GM12872 (cell line): Measurements from ENCODE around the gene BMF.
A peak's percentile ranks its signal among the peaks of the same experiment; 100 is the strongest.

Experiments used
- TF ChIP-seq, protein P1 (sequence below): IDR thresholded peaks from 3 replicates; pipeline ENCODE4 v1.5.1; 2011; ENCODE audit warnings: low read depth, mild to moderate bottlenecking, low read length, moderate library complexity; ENCODE audit not compliant: insufficient read depth

Gene BMF

GRCh38 chr15:40114218-40114617 is 5.5 kb upstream of the BMF start:
- TF ChIP-seq, protein P1, sequence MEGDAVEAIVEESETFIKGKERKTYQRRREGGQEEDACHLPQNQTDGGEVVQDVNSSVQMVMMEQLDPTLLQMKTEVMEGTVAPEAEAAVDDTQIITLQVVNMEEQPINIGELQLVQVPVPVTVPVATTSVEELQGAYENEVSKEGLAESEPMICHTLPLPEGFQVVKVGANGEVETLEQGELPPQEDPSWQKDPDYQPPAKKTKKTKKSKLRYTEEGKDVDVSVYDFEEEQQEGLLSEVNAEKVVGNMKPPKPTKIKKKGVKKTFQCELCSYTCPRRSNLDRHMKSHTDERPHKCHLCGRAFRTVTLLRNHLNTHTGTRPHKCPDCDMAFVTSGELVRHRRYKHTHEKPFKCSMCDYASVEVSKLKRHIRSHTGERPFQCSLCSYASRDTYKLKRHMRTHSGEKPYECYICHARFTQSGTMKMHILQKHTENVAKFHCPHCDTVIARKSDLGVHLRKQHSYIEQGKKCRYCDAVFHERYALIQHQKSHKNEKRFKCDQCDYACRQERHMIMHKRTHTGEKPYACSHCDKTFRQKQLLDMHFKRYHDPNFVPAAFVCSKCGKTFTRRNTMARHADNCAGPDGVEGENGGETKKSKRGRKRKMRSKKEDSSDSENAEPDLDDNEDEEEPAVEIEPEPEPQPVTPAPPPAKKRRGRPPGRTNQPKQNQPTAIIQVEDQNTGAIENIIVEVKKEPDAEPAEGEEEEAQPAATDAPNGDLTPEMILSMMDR: no peak

DNA sequence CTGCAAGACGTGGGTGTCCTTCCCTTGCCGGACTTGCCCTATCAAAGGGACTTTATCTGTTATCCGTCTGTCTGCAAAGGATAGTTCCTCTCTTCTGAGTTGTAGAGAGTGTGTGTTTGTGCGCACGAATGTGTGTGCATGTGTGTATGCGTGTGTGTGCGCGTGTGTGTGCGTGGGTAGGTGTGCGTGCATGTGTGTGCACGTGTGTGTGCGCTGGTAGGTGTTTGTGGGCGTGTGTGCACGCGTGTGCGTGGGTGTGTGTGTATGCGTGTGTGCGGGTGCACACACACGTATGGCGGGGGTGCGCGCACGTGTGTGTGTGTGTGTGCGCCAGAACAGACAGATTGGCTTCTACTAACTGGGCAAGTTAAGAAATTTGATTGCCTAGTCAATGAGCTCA is 4.1 kb upstream of the BMF start:
- TF ChIP-seq, protein P1: no peak

DNA sequence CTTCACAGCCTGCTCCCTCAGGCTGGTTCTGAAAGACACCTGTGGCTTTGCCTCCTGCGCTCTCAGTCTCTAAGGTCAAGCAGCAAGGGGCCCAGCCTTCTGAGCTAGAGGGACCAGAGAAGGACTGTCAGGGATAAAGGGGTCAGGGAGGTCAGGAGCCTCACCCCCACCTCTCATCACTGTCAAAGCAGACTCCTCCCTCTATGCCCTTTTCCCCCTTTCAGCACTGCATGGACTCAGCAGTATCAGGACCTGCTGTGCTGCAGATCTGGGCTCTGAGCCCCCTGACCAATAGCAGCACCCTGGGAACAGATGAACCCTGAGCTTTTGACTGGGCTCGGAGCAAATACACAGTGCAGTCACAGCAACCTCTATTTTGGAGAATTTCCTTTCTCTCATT is 3.2 kb upstream of the BMF start:
- TF ChIP-seq, protein P1: no peak

- TF ChIP-seq, protein P1: no peak
These were observed 2.3 kb upstream of the BMF start for GRCh38 chr15:40110866-40111550.

DNA sequence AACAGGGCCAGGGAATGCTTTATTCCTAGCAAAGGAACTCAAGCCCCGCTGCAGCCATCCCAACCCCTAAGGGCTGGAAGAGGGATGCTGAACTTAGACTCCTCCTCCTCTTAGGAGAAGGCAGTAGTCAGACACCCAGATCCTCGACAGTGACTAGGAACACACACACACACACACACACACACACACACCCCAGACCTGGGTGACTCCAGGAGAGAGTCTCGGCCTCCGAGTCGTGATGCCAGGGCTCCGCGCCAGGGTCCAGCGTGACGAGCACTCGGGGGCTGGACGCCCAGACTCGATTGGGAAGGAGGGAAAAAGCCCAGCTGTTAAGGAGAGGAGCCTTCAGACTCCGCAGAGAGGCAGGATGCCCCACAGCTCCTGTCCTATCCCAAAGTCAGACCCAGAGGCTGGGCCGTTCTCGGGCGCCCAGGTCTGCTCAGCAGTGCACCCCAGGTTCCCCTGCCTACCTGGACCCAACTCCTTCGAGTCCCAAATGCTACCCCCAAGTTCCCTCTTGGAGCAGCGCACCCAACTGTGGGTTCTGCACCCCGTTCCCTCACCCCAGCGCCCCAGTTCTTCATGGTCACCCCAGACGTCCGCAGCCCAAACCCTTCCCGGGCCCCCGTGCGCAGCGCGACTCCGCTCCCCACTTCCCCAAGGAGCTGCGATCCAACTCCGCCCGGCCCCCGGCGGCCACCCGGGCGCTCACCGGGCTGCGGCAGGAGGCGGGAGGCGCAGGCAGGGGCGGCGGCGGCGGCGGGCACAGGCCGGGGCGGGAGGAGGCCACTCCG is 421 bp downstream of the BMF start:
- TF ChIP-seq, protein P1: no peak

GRCh38 chr15:40106203-40107161 is 2.2 kb downstream of the BMF start:
- TF ChIP-seq, protein P1: 0 out of 3 replicates have a peak, but pooled peaks have one; percentile 21
